GM12878 (cell line): Measurements from ENCODE around the gene ADAMTS6. TPM values are rescaled to one million over a fixed set of nuclear protein-coding genes. Genes with fewer than 3 reads are reported as not detected.

Source experiments
- ATAC-seq: fragments of 200-7000 bp; cut with Tn5 transposase; 3 replicates; pipeline ENCODE4 v1.9.1; 2020; ENCODE audit warnings: mild to moderate bottlenecking, moderate library complexity
- BruUV-seq: library from RNA; stranded (reverse); fragments of 400-500 nt; replicated peaks from 2 replicates; lab custom pipeline; 2021; lab: Mats Ljungman, UMichigan
- CTCF ChIA-PET: fragments of 300-600 bp; sonication (Branson Sonifier 250); formaldehyde crosslinking; extraction: SDS; loops from one replicate; lab custom pipeline; 2021; ENCODE audit warnings: inconsistent platforms; lab: Yijun Ruan, JAX
- POLR2A ChIA-PET: fragments of 350-600 bp; formaldehyde crosslinking; extraction: SDS; loops from one replicate; lab custom pipeline; 2021; ENCODE audit warnings: inconsistent platforms; lab: Charles Lee
- RAD21 ChIA-PET: fragments of 300-600 bp; sonication (Branson Sonifier 250); formaldehyde crosslinking; loops from one replicate; lab custom pipeline; 2023; ENCODE audit warnings: antibody characterized with exemption; ENCODE audit not compliant: unreplicated experiment; lab: Charles Lee
- SMC1A ChIA-PET: fragments of 300-600 bp; sonication (Branson Sonifier 250); formaldehyde crosslinking; loops from one replicate; lab custom pipeline; 2023; ENCODE audit not compliant: unreplicated experiment, uncharacterized antibody; lab: Charles Lee
- DNase-seq: peaks from one replicate; pipeline ENCODE4 v3.0.0-alpha.2; 2011; ENCODE audit warnings: low read depth, low spot score
- FAIRE-seq: peaks from 3 replicates; lab custom pipeline; 2011; peaks lifted over from hg19 to GRCh38; lab: Jason Lieb, UNC
- H2AFZ ChIP-seq: 2 replicates; pipeline ENCODE4 v1.6.0; 2011; ENCODE audit warnings: low read depth, low read length, control low read depth; ENCODE audit not compliant: control insufficient read depth
- H3K27ac ChIP-seq: 2 replicates; pipeline ENCODE4 v1.5.1; 2011; ENCODE audit warnings: control low read depth; ENCODE audit not compliant: control insufficient read depth, insufficient read depth
- H3K27me3 ChIP-seq, 2 experiments: replicated peaks in 1 of 2; 2 replicates each; pipeline versions ENCODE4 v1.6.0 to v1.6.1; 2011; ENCODE audit warnings: low read length in 1 of 2; ENCODE audit not compliant: control insufficient read depth in 2 of 2, insufficient read depth in 2 of 2
- H3K36me3 ChIP-seq, 2 experiments: 2 replicates each; pipeline ENCODE4 v1.5.1; 2011; ENCODE audit warnings: low read length in 1 of 2; ENCODE audit not compliant: control insufficient read depth in 2 of 2, insufficient read depth in 2 of 2
- H3K4me1 ChIP-seq: 2 replicates; pipeline ENCODE4 v1.6.1; 2011; ENCODE audit warnings: mild to moderate bottlenecking, low read length, moderate library complexity, mixed read lengths; ENCODE audit not compliant: control insufficient read depth, insufficient read depth
- H3K4me2 ChIP-seq: 2 replicates; pipeline ENCODE4 v1.6.0; 2011; ENCODE audit warnings: control low read depth; ENCODE audit not compliant: control insufficient read depth, insufficient read depth
- H3K4me3 ChIP-seq: fragments of 200-600 bp; sonication (generic); 2 replicates; pipeline ENCODE4 v1.5.1; 2016
- H3K79me2 ChIP-seq: 2 replicates; pipeline ENCODE4 v1.6.0; 2011; ENCODE audit warnings: low read length; ENCODE audit not compliant: control insufficient read depth, insufficient read depth
- H3K9ac ChIP-seq: 2 replicates; pipeline ENCODE4 v1.8.0; 2011; ENCODE audit warnings: low read length, control low read depth, mixed read lengths; ENCODE audit not compliant: control insufficient read depth, insufficient read depth
- H3K9me3 ChIP-seq: replicated peaks from 3 replicates; pipeline ENCODE4 v1.5.1; 2011; ENCODE audit warnings: mild to moderate bottlenecking, low read length; ENCODE audit not compliant: control insufficient read depth, insufficient read depth
- H4K20me1 ChIP-seq: 2 replicates; pipeline ENCODE4 v1.6.0; 2011; ENCODE audit not compliant: control insufficient read depth, insufficient read depth
- CREM ChIP-seq: IDR thresholded peaks from 2 replicates; pipeline ENCODE4 v1.6.1; 2014; ENCODE audit warnings: antibody characterized with exemption, low read depth
- IKZF1 ChIP-seq: fragments of 450-650 bp; conservative IDR thresholded peaks from 2 replicates; pipeline ENCODE4 v1.6.1; 2017; ENCODE audit warnings: antibody characterized with exemption, mild to moderate bottlenecking
- IKZF2 ChIP-seq, 2 experiments: fragments of 450-650 bp; IDR thresholded peaks; 2 replicates each; pipeline ENCODE4 v1.6.1; 2017; ENCODE audit warnings: mild to moderate bottlenecking in 2 of 2, moderate library complexity in 2 of 2
- LARP7 ChIP-seq: fragments of 450-650 bp; IDR thresholded peaks from 2 replicates; pipeline ENCODE4 v1.6.1; 2017; ENCODE audit warnings: mild to moderate bottlenecking
- MEF2B ChIP-seq: fragments of 450-650 bp; IDR thresholded peaks from 2 replicates; pipeline ENCODE4 v1.6.1; 2018; ENCODE audit warnings: mild to moderate bottlenecking, moderate library complexity; ENCODE audit not compliant: partially characterized antibody, poor library complexity, severe bottlenecking
- RAD21 ChIP-seq: IDR thresholded peaks from 2 replicates; pipeline ENCODE4 v1.6.1; 2011; ENCODE audit warnings: mild to moderate bottlenecking, low read depth, low read length, moderate library complexity; ENCODE audit not compliant: insufficient read depth
- SMAD1 ChIP-seq: fragments of 450-650 bp; IDR thresholded peaks from 2 replicates; pipeline ENCODE4 v1.6.1; 2018; ENCODE audit warnings: mild to moderate bottlenecking, low read depth; ENCODE audit not compliant: partially characterized antibody
- ZNF384 ChIP-seq: IDR thresholded peaks from 2 replicates; pipeline ENCODE4 v1.6.1; 2012; ENCODE audit warnings: low read depth, mild to moderate bottlenecking, low read length, improper control_type of control experiment, borderline replicate concordance
- WGBS: methylation state at CpG from one replicate; pipeline ENCODE4 v1.1.6; 2016; ENCODE audit warnings: low lambda C conversion rate; ENCODE audit not compliant: insufficient replicate concordance, insufficient coverage; ENCODE audit errors: missing lambda C conversion rate; 5-methylcytosine and 5-hydroxymethylcytosine counted together
- in situ Hi-C: fragments of 300-500 bp; cut with MboI; formaldehyde crosslinking; loops from 9 replicates; pipeline ENCODE4 v1.14.3; 2018; ENCODE audit warnings: mixed read lengths
- intact Hi-C: fragments of 100-400 bp; cut with micrococcal nuclease; formaldehyde crosslinking; loops from one replicate; pipeline ENCODE4 v1.14.2; 2022; ENCODE audit not compliant: unreplicated experiment
- polyA plus RNA-seq, 11 experiments: library from polyadenylated mRNA; depleted of rRNA in 4 of 11; unstranded in 6 of 11; stranded (reverse) in 5 of 11; fragments of >200 nt; fragmentation: Nextera tagmentation in 4 of 11; fragmentation: Illumina TruSeq in 1 of 11; extraction: Ambion mirVana in 4 of 11; extraction: Trizol in 1 of 11; gene quantifications; 1 replicate in 1 of 11; 2 replicates in 10 of 11; pipeline versions ENCODE4 v1.2.1 to v1.2.3, GENCODE V29; 2011 to 2016; ENCODE audit warnings: inconsistent platforms in 2 of 11, missing spikeins in 2 of 11, low read depth in 1 of 11
- total RNA-seq, 4 experiments: library from RNA; depleted of rRNA in 3 of 4; stranded (reverse); fragments of >200 nt in 3 of 4; fragmentation: Illumina TruSeq in 1 of 4; extraction: Trizol in 1 of 4; gene quantifications; 2 replicates each; pipeline versions ENCODE4 v1.2.1 to v1.2.3, GENCODE V29; 2013 to 2021
- TF ChIP-seq, protein P1 (sequence below), 3 experiments: IDR thresholded peaks in 2 of 3; conservative IDR thresholded peaks in 1 of 3; 2 replicates each; pipeline ENCODE4 v1.5.1; 2011; ENCODE audit warnings: low read depth in 3 of 3, low read length in 3 of 3, mild to moderate bottlenecking in 3 of 3, control low read depth in 2 of 3, moderate library complexity in 2 of 3, inconsistent platforms in 1 of 3, mixed read lengths in 1 of 3; ENCODE audit not compliant: control insufficient read depth in 2 of 3, insufficient read depth in 1 of 3; ENCODE audit errors: extremely low read depth in 1 of 3
- TF ChIP-seq, protein P2 (sequence below): IDR thresholded peaks from 2 replicates; pipeline ENCODE4 v1.6.1; 2012; ENCODE audit warnings: improper control_type of control experiment, low read depth, low read length; ENCODE audit not compliant: insufficient replicate concordance

The ADAMTS6 gene
- total and polyA plus RNA-seq, 10 of the 15 experiments (the other 5 are each of a cell fraction or from before 2014, with no cell fraction given), result 1.1 to 12.3 (median 6.5) TPM

DNA sequence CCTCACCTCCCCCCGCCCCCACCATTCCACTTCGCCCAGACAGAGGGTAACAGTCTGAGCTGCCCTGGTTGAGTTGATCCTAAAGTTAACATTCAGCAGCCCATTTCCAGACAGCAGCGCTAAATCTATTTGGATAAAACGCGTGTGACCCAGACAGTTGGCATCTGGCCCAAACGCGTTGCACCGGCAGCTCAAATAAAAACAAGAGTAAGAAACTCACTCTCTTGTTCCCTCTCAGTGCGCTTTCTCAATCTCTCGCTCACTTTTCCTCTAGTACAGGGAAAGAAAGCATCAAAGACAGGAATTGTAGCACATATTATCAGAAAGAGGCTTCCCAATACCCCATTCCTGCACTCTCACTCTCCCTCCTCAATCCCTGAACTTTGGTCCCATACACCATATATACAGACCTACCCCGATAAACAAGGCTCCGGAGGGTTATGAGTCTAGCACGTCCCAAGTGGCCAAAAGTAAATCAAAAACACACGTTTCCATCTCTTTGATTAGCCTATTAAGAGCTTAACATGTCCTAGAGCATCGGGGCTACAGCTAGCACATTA, 1.3 kb downstream of the ADAMTS6 start:
- ChIA-PET RAD21 (interaction anchor here (0.6 to 7.7 kb wide), 16 partner anchors 8 to 841 kb away, joined by 3 to 168 read pairs (median 5); no protein-coding TSS in a partner anchor), POLR2A (interaction anchor here (0.6 to 1.7 kb wide), 8 partner anchors 9 to 709 kb away, joined by 3 to 6 read pairs (median 3); no protein-coding TSS in a partner anchor), CTCF (interaction anchor here (0.6 to 7.7 kb wide), 13 partner anchors 18 to 669 kb away, joined by 3 to 192 read pairs (median 5); no protein-coding TSS in a partner anchor), SMC1A (interaction anchor here (0.6 to 7.1 kb wide), 22 partner anchors 8 to 713 kb away, joined by 3 to 154 read pairs (median 5); partner anchors contain the start of gene SREK1IP1)
- Histone ChIP-seq H3K36me3 (no peaks in the 10 kb centered on the region), H3K9ac (peak overlapping the region; percentile 70; the same call in 1 of the 2 replicates), H2AFZ (peak overlapping the region; percentile 98), H3K9me3 (no peaks in the 10 kb centered on the region), H4K20me1 (no peaks in the 10 kb centered on the region), H3K4me1 (peaks cover 4% of the 10 kb centered on the region; the same call in 1 of the 2 replicates), H3K4me2 (peak overlapping the region; percentile 99), H3K4me3 (peak overlapping the region; percentile 79), H3K27ac (peak overlapping the region; percentile 43), H3K79me2 (peaks cover 1% of the 10 kb centered on the region; the same call in 1 of the 2 replicates)
- no TSS peak for BruUV-seq
- in situ Hi-C loops (loop anchor here (5.0 to 10.0 kb wide), 3 partner anchors 508 to 846 kb away; no protein-coding TSS in a partner anchor), intact Hi-C loops (loop anchor here (5.0 to 10.0 kb wide), 4 partner anchors 56 to 433 kb away; no protein-coding TSS in a partner anchor)
- DNase-seq (peak; percentile 24), FAIRE-seq (peak; percentile 56)
- WGBS, result 2% methylated on average over 15 of the region's 15 CpGs
- TF ChIP-seq MEF2B (peak; percentile 13), ZNF384 (0 out of 2 replicates have a peak, but pooled peaks have one; percentile 8), IKZF2 (IDR thresholded peaks at IDR 0.05) (0 out of 4 replicates have a peak, but pooled peaks of 1 of the 2 experiments have one; percentile 20), IKZF1 (0 out of 2 replicates have a peak, but pooled peaks have one; percentile 15), SMAD1 (peak; percentile 56), RAD21 (peak; percentile 40), CREM (0 out of 2 replicates have a peak, but pooled peaks have one; percentile 9), LARP7 (no peak)
- TF ChIP-seq, protein P1, sequence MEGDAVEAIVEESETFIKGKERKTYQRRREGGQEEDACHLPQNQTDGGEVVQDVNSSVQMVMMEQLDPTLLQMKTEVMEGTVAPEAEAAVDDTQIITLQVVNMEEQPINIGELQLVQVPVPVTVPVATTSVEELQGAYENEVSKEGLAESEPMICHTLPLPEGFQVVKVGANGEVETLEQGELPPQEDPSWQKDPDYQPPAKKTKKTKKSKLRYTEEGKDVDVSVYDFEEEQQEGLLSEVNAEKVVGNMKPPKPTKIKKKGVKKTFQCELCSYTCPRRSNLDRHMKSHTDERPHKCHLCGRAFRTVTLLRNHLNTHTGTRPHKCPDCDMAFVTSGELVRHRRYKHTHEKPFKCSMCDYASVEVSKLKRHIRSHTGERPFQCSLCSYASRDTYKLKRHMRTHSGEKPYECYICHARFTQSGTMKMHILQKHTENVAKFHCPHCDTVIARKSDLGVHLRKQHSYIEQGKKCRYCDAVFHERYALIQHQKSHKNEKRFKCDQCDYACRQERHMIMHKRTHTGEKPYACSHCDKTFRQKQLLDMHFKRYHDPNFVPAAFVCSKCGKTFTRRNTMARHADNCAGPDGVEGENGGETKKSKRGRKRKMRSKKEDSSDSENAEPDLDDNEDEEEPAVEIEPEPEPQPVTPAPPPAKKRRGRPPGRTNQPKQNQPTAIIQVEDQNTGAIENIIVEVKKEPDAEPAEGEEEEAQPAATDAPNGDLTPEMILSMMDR (IDR thresholded peaks at IDR 0.05 in 2 of 3, conservative IDR thresholded peaks at IDR 0.05 in 1 of 3; ENCODE audit: control insufficient read depth in 2 of 3, extremely low read depth in 1 of 3, insufficient read depth in 1 of 3, low read depth in 3 of 3, low read length in 3 of 3), result peak in 1 of 3 experiments; percentile 17; a peak in 1 of 6 replicates
- TF ChIP-seq, protein P2, sequence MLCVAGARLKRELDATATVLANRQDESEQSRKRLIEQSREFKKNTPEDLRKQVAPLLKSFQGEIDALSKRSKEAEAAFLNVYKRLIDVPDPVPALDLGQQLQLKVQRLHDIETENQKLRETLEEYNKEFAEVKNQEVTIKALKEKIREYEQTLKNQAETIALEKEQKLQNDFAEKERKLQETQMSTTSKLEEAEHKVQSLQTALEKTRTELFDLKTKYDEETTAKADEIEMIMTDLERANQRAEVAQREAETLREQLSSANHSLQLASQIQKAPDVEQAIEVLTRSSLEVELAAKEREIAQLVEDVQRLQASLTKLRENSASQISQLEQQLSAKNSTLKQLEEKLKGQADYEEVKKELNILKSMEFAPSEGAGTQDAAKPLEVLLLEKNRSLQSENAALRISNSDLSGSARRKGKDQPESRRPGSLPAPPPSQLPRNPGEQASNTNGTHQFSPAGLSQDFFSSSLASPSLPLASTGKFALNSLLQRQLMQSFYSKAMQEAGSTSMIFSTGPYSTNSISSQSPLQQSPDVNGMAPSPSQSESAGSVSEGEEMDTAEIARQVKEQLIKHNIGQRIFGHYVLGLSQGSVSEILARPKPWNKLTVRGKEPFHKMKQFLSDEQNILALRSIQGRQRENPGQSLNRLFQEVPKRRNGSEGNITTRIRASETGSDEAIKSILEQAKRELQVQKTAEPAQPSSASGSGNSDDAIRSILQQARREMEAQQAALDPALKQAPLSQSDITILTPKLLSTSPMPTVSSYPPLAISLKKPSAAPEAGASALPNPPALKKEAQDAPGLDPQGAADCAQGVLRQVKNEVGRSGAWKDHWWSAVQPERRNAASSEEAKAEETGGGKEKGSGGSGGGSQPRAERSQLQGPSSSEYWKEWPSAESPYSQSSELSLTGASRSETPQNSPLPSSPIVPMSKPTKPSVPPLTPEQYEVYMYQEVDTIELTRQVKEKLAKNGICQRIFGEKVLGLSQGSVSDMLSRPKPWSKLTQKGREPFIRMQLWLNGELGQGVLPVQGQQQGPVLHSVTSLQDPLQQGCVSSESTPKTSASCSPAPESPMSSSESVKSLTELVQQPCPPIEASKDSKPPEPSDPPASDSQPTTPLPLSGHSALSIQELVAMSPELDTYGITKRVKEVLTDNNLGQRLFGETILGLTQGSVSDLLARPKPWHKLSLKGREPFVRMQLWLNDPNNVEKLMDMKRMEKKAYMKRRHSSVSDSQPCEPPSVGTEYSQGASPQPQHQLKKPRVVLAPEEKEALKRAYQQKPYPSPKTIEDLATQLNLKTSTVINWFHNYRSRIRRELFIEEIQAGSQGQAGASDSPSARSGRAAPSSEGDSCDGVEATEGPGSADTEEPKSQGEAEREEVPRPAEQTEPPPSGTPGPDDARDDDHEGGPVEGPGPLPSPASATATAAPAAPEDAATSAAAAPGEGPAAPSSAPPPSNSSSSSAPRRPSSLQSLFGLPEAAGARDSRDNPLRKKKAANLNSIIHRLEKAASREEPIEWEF, result no peak
- TF ChIP-seq, all 136 proteins: peak for 8
- ATAC-seq, result peak; percentile 62
- no peaks in the 10 kb centered on the region for H3K27me3 ChIP-seq
